Activated naive CD4-positive, alpha-beta T cell treated with anti-CD3 and anti-CD28 coated beads for 36 hours (primary cell): ENCODE measurements around the gene HMMR. TPM values are rescaled to one million over a fixed set of nuclear protein-coding genes. Genes with fewer than 3 reads are reported as not detected.

Experiments used
- CTCF ChIA-PET: fragments of 350-600 bp; sonication (Branson Sonifier 250); formaldehyde crosslinking; loops from one replicate; lab custom pipeline; 2021; ENCODE audit warnings: antibody characterized with exemption; lab: Charles Lee
- DNase-seq: peaks from one replicate; pipeline ENCODE4 v3.0.0-alpha.2; 2020
- H3K27ac Mint-ChIP-seq: one replicate; pipeline ENCODE4 v1.8.0; 2021; ENCODE audit warnings: mild to moderate bottlenecking, mixed read lengths
- H3K27me3 Mint-ChIP-seq: one replicate; pipeline ENCODE4 v1.8.0; 2021; ENCODE audit warnings: low read depth, mixed read lengths
- H3K36me3 Mint-ChIP-seq: one replicate; pipeline ENCODE4 v1.8.0; 2021; ENCODE audit warnings: low read depth, mixed read lengths
- H3K4me1 Mint-ChIP-seq: one replicate; pipeline ENCODE4 v1.8.0; 2021; ENCODE audit warnings: low read depth, mixed read lengths
- H3K4me3 Mint-ChIP-seq: one replicate; pipeline ENCODE4 v1.8.0; 2021; ENCODE audit warnings: mild to moderate bottlenecking, moderate library complexity, mixed read lengths
- H3K9me3 Mint-ChIP-seq: one replicate; pipeline ENCODE4 v1.8.0; 2021; ENCODE audit warnings: mixed read lengths
- intact Hi-C: fragments of 100-400 bp; cut with micrococcal nuclease; formaldehyde crosslinking; loops from one replicate; pipeline ENCODE4 v1.15.1; 2023
- total RNA-seq, 2 experiments: library from RNA; stranded (reverse); gene quantifications; one replicate each; pipeline ENCODE4 v1.2.3, GENCODE V29; 2021

The HMMR gene
- total RNA-seq, 2 experiments from 2014 or later = 91.8 to 99.8 TPM

DNA sequence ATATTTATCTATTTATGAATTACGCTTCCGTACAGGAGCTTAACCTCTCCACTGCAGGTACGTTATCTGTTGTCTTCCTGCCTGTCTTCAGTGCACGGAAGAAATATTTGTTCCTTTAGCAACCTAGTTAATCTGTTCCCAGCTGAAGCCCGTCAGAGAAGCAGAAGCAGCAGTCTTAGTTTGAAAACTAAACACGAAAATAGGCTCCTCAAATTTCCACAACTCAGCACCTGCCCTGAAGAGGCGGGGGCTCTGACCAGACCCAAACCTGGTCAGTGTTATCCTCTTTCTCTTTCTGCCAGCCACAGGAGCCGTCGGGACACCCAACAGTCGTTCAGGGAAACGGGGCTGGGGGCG lies 992 bp upstream of the HMMR start:
- H3K36me3 Mint-ChIP-seq = peaks cover 38% of the 10 kb centered on the region
- H3K4me1 Mint-ChIP-seq = peaks cover 28% of the 10 kb centered on the region
- H3K9me3 Mint-ChIP-seq = no peaks in the 10 kb centered on the region
- no peak for DNase-seq
- CTCF ChIA-PET = interaction anchor here (1.0 to 3.1 kb wide), 6 partner anchors 9 to 49 kb away, joined by 3 to 18 read pairs (median 4); partner anchors contain the start of gene MAT2B
- intact Hi-C loops = loop anchor here (1.0 kb wide), 1 partner anchor 9 kb away; no protein-coding TSS in a partner anchor
- H3K4me3 Mint-ChIP-seq = peak overlapping the region; percentile 94
- peak overlapping the region; percentile 100 for H3K27ac Mint-ChIP-seq
- no peaks in the 10 kb centered on the region for H3K27me3 Mint-ChIP-seq

DNA sequence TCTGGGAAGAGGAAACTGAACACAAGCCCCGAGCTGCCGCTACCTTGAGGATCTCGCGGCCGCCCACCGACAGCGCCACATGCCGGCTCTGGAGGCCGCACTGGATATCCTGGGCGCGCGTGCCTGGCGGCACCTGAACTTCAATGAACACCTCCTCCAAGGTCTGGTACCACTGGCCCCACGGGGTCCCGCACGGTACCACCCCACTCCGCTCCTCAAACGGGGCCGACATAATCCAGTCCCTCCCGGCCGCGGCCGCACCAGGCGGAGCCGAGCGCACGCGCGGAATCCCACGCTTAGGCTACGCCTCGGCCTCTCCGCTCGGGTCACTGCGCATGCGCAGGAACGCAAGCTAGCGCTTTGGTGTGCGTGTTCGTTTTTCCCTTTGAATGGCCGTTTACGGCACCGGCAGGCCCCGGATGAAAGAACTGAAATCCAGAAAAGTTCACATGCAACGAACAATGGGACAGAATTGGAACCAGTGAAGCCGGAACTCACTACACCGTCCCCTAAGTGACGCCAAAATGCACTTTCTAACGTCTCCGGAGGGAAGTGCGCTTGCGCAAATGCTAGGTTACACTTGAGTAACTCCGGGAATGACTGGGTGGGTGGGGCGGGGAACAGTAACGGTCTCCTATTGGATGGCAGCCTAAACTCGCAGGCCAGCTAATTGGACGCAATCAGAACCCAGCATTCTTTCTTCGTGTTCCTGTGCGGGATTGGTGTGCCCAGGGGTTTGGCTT lies 442 bp upstream of the HMMR start, which contains the start of gene NUDCD2:
TSS of gene NUDCD2 (minus strand) at position 284 of the 743 bp plus-strand sequence. CDS start at position 232, 52 bp downstream.
- Mint-ChIP-seq H3K27ac (peak within 1 kb of the TSS; percentile 100), H3K27me3 (no peaks in the 10 kb centered on the region), H3K4me1 (peaks cover 28% of the 10 kb centered on the region), H3K9me3 (no peaks in the 10 kb centered on the region), H3K4me3 (peak within 1 kb of the TSS; percentile 94), H3K36me3 (peaks cover 40% of the 10 kb centered on the region)
- CTCF ChIA-PET = interaction anchor here (0.6 to 3.1 kb wide), 8 partner anchors 8 to 50 kb away, joined by 3 to 18 read pairs (median 4); partner anchors contain the start of gene MAT2B
- DNase-seq = peak; percentile 96
- intact Hi-C loops = loop anchor here (1.0 kb wide), 3 partner anchors 10 to 45 kb away; partner anchors contain the start of genes CCNG1 and MAT2B

DNA sequence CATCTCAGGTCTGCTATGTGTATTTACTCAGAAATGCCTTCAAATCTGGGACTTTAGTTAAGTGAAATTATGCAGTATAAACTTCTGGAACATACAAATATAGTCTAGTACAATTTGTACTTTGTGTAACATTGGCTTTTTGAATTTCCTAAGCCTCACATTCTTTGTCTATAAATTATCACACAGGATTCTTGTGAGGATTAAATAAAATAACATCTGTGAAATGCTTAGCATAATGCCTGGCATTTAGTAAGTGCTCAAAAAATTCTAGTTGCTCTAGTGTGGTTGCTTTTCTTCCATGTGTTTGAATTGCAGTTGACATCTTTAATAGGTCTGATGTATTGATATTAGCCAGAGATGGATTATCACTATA lies 2.6 kb downstream of the HMMR start:
- Mint-ChIP-seq H3K4me3 (no peak overlapping the region), H3K27me3 (no peaks in the 10 kb centered on the region), H3K4me1 (peaks cover 9% of the 10 kb centered on the region), H3K36me3 (peaks cover 30% of the 10 kb centered on the region), H3K9me3 (no peaks in the 10 kb centered on the region), H3K27ac (no peak overlapping the region)
- CTCF ChIA-PET = interaction anchor here (1.1 to 1.2 kb wide), 2 partner anchors 10 to 25 kb away, joined by 3 to 5 read pairs; partner anchors contain the start of gene CCNG1
- no peak for DNase-seq
- intact Hi-C loops = no loop called here

DNA sequence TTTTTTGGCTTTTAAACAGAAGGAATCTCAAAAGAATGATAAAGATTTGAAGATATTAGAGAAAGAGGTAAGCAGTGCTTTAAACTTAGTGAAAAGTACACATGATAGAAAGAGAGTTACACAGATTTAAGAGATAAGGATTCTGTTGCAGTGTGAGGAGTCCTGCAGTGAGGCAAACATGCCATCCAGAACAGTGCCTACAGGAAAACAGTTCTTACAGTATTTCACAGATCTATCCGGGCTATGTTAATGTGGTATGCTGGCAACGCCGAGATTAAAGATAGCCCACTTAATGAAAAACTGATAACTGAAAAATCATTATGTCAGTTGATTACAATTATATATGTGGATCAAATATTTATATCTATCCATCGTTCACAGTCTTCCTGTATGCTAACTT lies 7.2 kb downstream of the HMMR start:
- intact Hi-C loops = no loop called here
- H3K36me3 Mint-ChIP-seq = peaks cover 40% of the 10 kb centered on the region
- no peak overlapping the region for H3K4me3 Mint-ChIP-seq
- DNase-seq = no peak
- no peak overlapping the region for H3K27ac Mint-ChIP-seq
- CTCF ChIA-PET = no interaction called here
- no peaks in the 10 kb centered on the region for H3K27me3 Mint-ChIP-seq
- H3K4me1 Mint-ChIP-seq = peaks cover 4% of the 10 kb centered on the region
- H3K9me3 Mint-ChIP-seq = no peaks in the 10 kb centered on the region

DNA sequence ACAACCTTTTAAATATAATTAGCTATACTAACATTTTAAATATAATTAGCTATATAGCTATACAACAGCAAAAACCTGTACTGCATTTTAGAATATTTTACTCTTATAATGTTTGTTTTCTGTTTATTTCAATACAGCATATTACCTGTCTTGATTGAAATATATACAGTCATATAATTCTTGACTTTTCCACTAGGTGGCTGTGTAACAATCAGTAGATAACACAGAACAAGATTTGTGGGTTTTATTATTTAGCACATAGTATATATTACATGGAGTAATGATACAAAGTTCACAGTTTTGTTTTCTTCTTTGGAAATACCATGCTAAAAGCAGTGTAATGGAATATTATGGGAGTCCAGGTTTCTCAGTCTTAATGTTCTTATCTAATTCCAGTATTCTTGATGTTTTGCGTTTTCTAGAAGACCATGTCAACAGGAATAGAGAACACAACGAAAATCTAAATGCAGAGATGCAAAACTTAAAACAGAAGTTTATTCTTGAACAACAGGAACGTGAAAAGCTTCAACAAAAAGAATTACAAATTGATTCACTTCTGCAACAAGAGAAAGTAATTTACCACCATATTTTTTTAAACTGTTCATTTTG lies 13.3 kb downstream of the HMMR start:
- no peak overlapping the region for H3K4me3 Mint-ChIP-seq
- H3K27ac Mint-ChIP-seq = no peak overlapping the region
- no peaks in the 10 kb centered on the region for H3K27me3 Mint-ChIP-seq
- H3K4me1 Mint-ChIP-seq = peaks cover 2% of the 10 kb centered on the region
- CTCF ChIA-PET = interaction anchor here (0.6 to 1.5 kb wide), 8 partner anchors 11 to 1104 kb away, joined by 3 to 5 read pairs (median 3); no protein-coding TSS in a partner anchor
- H3K9me3 Mint-ChIP-seq = no peaks in the 10 kb centered on the region
- peaks cover 48% of the 10 kb centered on the region for H3K36me3 Mint-ChIP-seq
- intact Hi-C loops = loop anchor here (1.0 kb wide), 1 partner anchor 30 kb away; no protein-coding TSS in a partner anchor
- DNase-seq = no peak

DNA sequence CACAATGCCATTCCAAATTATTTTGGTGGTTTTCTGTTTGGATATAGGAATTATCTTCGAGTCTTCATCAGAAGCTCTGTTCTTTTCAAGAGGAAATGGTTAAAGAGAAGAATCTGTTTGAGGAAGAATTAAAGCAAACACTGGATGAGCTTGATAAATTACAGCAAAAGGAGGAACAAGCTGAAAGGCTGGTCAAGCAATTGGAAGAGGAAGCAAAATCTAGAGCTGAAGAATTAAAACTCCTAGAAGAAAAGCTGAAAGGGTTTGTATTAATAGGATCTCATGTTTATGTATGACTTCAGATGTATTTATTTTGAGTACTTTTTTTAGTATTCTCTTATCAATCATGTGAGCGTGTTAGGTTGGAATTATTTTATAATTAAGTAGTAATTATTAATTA lies 15.0 kb downstream of the HMMR start:
- intact Hi-C loops = no loop called here
- no peak overlapping the region for H3K4me3 Mint-ChIP-seq
- CTCF ChIA-PET = interaction anchor here (1.1 kb wide), 1 partner anchor 11 kb away, joined by 3 read pairs; no protein-coding TSS in a partner anchor
- DNase-seq = no peak
- H3K27ac Mint-ChIP-seq = no peak overlapping the region
- H3K4me1 Mint-ChIP-seq = peaks cover 7% of the 10 kb centered on the region
- H3K36me3 Mint-ChIP-seq = peaks cover 42% of the 10 kb centered on the region
- H3K27me3 Mint-ChIP-seq = no peaks in the 10 kb centered on the region
- no peaks in the 10 kb centered on the region for H3K9me3 Mint-ChIP-seq

DNA sequence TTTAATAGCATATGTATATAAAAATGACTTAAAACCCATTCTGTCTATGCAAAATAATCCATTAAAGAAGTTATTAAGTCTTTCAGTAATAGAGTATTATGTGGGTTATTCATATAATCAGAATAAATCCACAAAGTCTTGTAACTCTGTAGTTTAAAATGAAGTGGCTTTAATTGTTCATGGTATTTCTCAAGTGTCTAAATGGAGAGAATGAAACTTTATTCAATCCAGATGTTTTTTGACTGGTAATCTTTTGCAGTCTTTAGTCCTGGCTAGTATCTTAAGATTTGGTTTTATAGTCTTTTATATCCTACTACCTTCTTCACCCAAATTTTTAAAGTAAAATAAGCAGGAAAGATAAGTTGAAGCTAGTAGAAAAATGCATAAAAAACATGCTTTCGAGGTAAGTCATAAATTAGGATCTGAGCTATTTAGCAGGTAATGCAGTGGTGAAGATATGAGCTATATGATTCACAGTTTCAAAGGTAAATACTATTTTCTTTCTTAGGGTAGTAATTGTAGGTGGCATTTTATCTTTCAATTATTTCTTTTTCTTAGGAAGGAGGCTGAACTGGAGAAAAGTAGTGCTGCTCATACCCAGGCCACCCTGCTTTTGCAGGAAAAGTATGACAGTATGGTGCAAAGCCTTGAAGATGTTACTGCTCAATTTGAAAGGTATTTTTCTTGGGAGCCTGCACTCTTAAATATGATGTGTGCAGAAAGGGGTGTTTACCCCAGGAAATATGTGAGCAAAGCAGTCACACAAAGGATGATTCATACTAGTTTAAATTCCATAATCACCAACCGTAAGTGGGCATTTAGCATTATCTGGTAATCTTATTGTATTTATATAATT lies 17.9 kb downstream of the HMMR start:
- H3K4me1 Mint-ChIP-seq = peaks cover 9% of the 10 kb centered on the region
- H3K36me3 Mint-ChIP-seq = peaks cover 38% of the 10 kb centered on the region
- no peak for DNase-seq
- H3K4me3 Mint-ChIP-seq = no peak overlapping the region
- CTCF ChIA-PET = no interaction called here
- no peaks in the 10 kb centered on the region for H3K9me3 Mint-ChIP-seq
- H3K27me3 Mint-ChIP-seq = no peaks in the 10 kb centered on the region
- H3K27ac Mint-ChIP-seq = no peak overlapping the region
- intact Hi-C loops = no loop called here

DNA sequence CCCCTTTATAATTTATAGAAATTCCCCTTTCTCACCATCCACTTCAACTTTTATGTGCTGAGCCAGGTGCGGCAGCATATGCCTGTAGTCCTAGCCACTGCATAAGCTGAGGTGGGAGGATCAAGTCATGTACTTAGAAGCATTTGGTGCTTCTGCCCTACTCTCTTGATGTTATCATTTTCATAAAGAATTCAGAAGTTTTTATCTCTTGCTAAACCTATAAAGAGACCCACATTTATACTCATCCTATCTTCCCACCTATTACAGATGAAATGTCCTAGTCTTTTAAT lies 18.5 kb downstream of the HMMR start:
- Mint-ChIP-seq H3K4me1 (peaks cover 9% of the 10 kb centered on the region), H3K4me3 (no peak overlapping the region), H3K27me3 (no peaks in the 10 kb centered on the region), H3K27ac (no peak overlapping the region), H3K36me3 (peaks cover 35% of the 10 kb centered on the region), H3K9me3 (no peaks in the 10 kb centered on the region)
- CTCF ChIA-PET = no interaction called here
- intact Hi-C loops = no loop called here
- no peak for DNase-seq

DNA sequence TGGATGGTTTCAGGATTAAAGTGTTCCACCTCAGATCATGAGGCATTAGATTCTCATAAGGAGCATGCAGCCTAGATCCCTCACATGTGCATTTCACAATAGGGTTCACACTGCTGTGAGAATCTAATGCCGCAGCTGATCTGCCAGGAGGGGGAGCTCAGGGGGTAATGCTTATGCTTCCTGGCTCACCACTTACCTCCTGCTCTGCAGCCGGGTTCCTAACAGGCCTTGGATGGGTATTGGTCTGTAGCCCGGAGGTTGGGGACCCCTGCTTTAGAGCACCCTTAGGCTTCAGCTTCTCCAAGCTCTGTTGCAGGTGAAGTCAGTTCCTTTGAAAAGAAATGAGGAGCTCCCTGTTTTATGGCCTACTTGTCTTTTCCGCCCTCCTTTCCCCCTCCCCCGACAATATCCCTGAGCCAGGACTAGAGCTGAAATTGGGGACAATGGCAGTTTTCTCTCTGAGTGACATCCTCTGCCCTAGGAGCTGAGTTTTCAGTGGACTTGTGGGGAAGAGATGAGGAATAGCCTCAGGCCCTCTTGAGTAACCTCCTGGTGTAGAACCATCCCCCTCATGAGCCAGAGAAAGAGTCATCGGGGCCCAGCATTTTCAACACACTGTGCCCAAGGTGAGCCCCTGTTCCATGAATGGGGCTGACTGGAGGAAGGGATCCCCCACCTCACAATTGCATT lies 28.8 kb downstream of the HMMR start:
- CTCF ChIA-PET = interaction anchor here (0.9 to 1.5 kb wide), 4 partner anchors 13 to 28 kb away, joined by 3 to 5 read pairs (median 4); no protein-coding TSS in a partner anchor
- intact Hi-C loops = no loop called here
- no peak for DNase-seq
- Mint-ChIP-seq H3K4me3 (no peak overlapping the region), H3K27me3 (no peaks in the 10 kb centered on the region), H3K9me3 (no peaks in the 10 kb centered on the region), H3K36me3 (peaks cover 24% of the 10 kb centered on the region), H3K4me1 (no peaks in the 10 kb centered on the region), H3K27ac (no peak overlapping the region)

DNA sequence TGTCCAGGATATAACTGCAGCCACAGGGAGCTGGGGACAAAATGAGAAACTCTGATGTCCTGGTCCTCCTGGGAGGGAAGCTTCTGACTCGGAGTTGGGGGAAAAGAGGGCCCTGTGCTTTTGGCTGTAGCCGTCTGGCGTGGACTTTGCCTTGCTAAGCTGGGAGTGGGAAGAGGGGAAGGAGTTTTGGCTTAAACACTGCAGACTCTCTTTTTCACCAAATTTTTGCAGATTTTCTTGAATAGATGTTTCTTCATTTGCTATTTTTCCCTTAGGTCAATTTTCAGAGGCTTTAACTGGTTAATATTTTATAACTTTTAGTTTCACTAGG lies 29.3 kb downstream of the HMMR start:
- DNase-seq = no peak
- H3K4me3 Mint-ChIP-seq = no peak overlapping the region
- peaks cover 21% of the 10 kb centered on the region for H3K36me3 Mint-ChIP-seq
- no peak overlapping the region for H3K27ac Mint-ChIP-seq
- intact Hi-C loops = no loop called here
- no peaks in the 10 kb centered on the region for H3K4me1 Mint-ChIP-seq
- H3K9me3 Mint-ChIP-seq = no peaks in the 10 kb centered on the region
- CTCF ChIA-PET = interaction anchor here (1.1 to 1.5 kb wide), 2 partner anchors 17 to 28 kb away, joined by 5 read pairs; no protein-coding TSS in a partner anchor
- no peaks in the 10 kb centered on the region for H3K27me3 Mint-ChIP-seq

DNA sequence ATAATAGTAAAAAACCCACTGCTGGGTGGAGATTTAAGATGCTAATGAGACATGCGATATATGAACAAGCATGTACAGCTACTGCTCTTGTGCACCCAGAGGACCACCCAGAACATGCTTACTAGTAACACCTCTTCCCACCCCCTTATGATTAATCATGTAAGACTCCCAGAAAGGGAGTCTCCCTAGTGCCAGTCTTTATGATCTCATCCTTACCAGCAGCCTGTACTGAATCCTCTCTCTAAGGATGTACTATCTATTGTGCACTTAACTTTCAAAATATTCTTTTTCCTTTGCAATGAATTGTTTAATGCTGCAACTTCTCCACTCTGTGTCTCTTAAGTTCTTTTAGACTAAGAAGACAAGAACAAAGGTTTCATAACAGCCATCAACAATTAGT lies 35.9 kb downstream of the HMMR start:
- no peaks in the 10 kb centered on the region for H3K4me1 Mint-ChIP-seq
- CTCF ChIA-PET = interaction anchor here (0.6 kb wide), 1 partner anchor 27 kb away, joined by 3 read pairs; no protein-coding TSS in a partner anchor
- no peak overlapping the region for H3K27ac Mint-ChIP-seq
- no peaks in the 10 kb centered on the region for H3K9me3 Mint-ChIP-seq
- H3K36me3 Mint-ChIP-seq = peaks cover 4% of the 10 kb centered on the region
- DNase-seq = no peak
- H3K4me3 Mint-ChIP-seq = no peak overlapping the region
- intact Hi-C loops = no loop called here
- no peaks in the 10 kb centered on the region for H3K27me3 Mint-ChIP-seq
